Activated naive CD4-positive, alpha-beta T cell treated with anti-CD3 and anti-CD28 coated beads for 36 hours (primary cell): ENCODE results near the gene RIPPLY3. TPM values are rescaled to one million over a fixed set of nuclear protein-coding genes. Genes with fewer than 3 reads are reported as not detected.
"Not testable (repeated sequence)": the region's sequence is repeated elsewhere in the genome, so short reads cannot be mapped to it uniquely, and the experiment has no call there.

Experiments used
- CTCF ChIA-PET: fragments of 350-600 bp; sonication (Branson Sonifier 250); formaldehyde crosslinking; loops from one replicate; lab custom pipeline; 2021; ENCODE audit warnings: antibody characterized with exemption; lab: Charles Lee
- DNase-seq: peaks from one replicate; pipeline ENCODE4 v3.0.0-alpha.2; 2020
- H3K27ac Mint-ChIP-seq: one replicate; pipeline ENCODE4 v1.8.0; 2021; ENCODE audit warnings: mild to moderate bottlenecking, mixed read lengths
- H3K27me3 Mint-ChIP-seq: one replicate; pipeline ENCODE4 v1.8.0; 2021; ENCODE audit warnings: low read depth, mixed read lengths
- H3K36me3 Mint-ChIP-seq: one replicate; pipeline ENCODE4 v1.8.0; 2021; ENCODE audit warnings: low read depth, mixed read lengths
- H3K4me1 Mint-ChIP-seq: one replicate; pipeline ENCODE4 v1.8.0; 2021; ENCODE audit warnings: low read depth, mixed read lengths
- H3K4me3 Mint-ChIP-seq: one replicate; pipeline ENCODE4 v1.8.0; 2021; ENCODE audit warnings: mild to moderate bottlenecking, moderate library complexity, mixed read lengths
- H3K9me3 Mint-ChIP-seq: one replicate; pipeline ENCODE4 v1.8.0; 2021; ENCODE audit warnings: mixed read lengths
- intact Hi-C: fragments of 100-400 bp; cut with micrococcal nuclease; formaldehyde crosslinking; loops from one replicate; pipeline ENCODE4 v1.15.1; 2023
- total RNA-seq, 2 experiments: library from RNA; stranded (reverse); gene quantifications; one replicate each; pipeline ENCODE4 v1.2.3, GENCODE V29; 2021

Gene RIPPLY3
- total RNA-seq, 2 experiments from 2014 or later = 0.10 TPM; not detected in 1

DNA sequence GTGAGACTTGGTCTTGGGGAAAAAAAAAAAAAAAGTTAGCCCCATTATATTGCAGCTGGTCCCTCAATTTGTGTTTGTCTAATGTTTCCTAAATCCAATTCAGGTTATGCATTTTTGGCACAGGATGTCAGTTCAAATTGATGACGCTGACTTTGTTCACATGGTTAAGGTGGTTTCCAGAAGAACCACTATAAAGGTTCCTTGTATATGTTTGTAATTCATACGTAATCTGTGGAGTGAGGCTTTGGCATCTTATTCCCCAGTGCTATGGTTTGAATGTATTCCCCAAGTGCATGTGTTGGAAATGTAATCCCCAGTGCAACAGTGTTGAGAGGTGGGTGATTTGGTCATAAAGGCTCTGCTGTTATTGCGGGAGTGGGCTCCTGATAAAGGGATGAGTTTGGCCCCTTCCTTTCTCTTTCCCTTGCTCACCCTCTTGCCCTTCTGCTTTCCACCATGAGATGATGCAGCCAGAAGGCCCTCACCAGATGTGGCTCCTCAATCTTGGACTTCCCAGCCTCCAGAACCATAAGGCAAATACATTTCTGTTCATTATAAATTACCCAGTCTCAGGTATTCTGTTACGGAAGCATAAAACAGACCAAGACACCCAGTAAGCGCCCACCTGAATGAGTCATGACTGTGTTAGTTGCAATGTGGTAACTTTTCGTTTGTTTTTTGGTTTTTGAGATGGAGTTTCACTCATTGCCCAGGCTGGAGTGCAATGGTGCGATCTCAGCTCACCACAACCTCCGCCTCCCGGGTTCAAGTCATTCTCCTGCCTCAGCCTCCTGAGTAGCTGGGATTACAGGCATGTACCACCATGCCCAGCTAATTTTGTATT, 20.5 kb upstream of the RIPPLY3 start:
- DNase-seq = peak; percentile 41
- intact Hi-C loops = loop anchor here (1.0 to 10.0 kb wide), 5 partner anchors 9 to 579 kb away; partner anchors contain the start of genes HLCS and VPS26C
- Mint-ChIP-seq H3K4me3 (peak overlapping the region; percentile 39), H3K27me3 (peaks cover under 1% of the 10 kb centered on the region), H3K4me1 (peaks cover 39% of the 10 kb centered on the region), H3K27ac (peak overlapping the region; percentile 76), H3K36me3 (no peaks in the 10 kb centered on the region), H3K9me3 (no peaks in the 10 kb centered on the region)
- CTCF ChIA-PET = interaction anchor here (0.7 to 2.1 kb wide), 4 partner anchors 9 to 25 kb away, joined by 6 to 10 read pairs (median 10); partner anchors contain the start of gene HLCS

DNA sequence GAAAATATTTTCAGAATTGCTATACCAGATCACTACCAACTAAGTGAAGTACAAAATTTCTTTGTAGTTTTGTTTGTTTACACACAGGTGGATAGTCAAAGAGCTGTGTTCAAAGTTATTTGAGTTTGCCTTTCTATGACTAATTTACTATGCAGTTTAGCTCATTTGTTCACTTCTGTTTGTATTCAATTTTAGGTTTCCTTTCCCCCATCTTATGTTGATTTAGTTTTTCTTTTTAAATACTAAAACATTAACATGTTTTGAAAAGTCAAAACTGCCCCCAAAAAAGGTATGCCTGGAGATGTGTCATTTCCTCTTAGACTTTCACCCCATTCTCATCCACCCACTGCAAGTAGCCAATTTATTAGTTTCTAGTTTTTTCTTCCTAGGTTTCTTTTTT, 18.7 kb upstream of the RIPPLY3 start:
- Mint-ChIP-seq H3K4me1 (peaks cover 38% of the 10 kb centered on the region), H3K9me3 (no peaks in the 10 kb centered on the region), H3K36me3 (no peaks in the 10 kb centered on the region), H3K4me3 (no peak overlapping the region), H3K27ac (peak overlapping the region; percentile 46), H3K27me3 (no peaks in the 10 kb centered on the region)
- CTCF ChIA-PET = interaction anchor here (0.6 to 2.1 kb wide), 5 partner anchors 11 to 699 kb away, joined by 3 to 10 read pairs (median 10); partner anchors contain the start of genes HLCS and RIPPLY3
- DNase-seq = no peak
- intact Hi-C loops = loop anchor here (5.0 to 10.0 kb wide), 3 partner anchors 279 to 577 kb away; partner anchors contain the start of gene VPS26C

- H3K27me3 Mint-ChIP-seq = no peaks in the 10 kb centered on the region
These were observed 18.0 kb upstream of the RIPPLY3 start for GRCh38 chr21:36988536-36988935.

GRCh38 chr21:36989199-36989698, 17.3 kb upstream of the RIPPLY3 start:
- H3K27ac Mint-ChIP-seq = peak overlapping the region; percentile 61
- H3K9me3 Mint-ChIP-seq, H3K36me3 Mint-ChIP-seq, DNase-seq, H3K27me3 Mint-ChIP-seq: not testable (repeated sequence)
- intact Hi-C loops = loop anchor here (1.0 to 10.0 kb wide), 6 partner anchors 12 to 576 kb away; partner anchors contain the start of genes HLCS, PIGP, TTC3 and VPS26C
- peaks cover 38% of the 10 kb centered on the region for H3K4me1 Mint-ChIP-seq
- peak overlapping the region; percentile 74 for H3K4me3 Mint-ChIP-seq
- CTCF ChIA-PET = interaction anchor here (0.6 to 2.7 kb wide), 9 partner anchors 10 to 49 kb away, joined by 3 to 21 read pairs (median 3); no protein-coding TSS in a partner anchor

More at GRCh38 chr21:36988536-36988935, 18.0 kb upstream of the RIPPLY3 start:
- peaks cover 38% of the 10 kb centered on the region for H3K4me1 Mint-ChIP-seq
- intact Hi-C loops = loop anchor here (5.0 to 10.0 kb wide), 3 partner anchors 279 to 576 kb away; partner anchors contain the start of gene VPS26C
- no peaks in the 10 kb centered on the region for H3K36me3 Mint-ChIP-seq
- CTCF ChIA-PET = interaction anchor here (2.7 kb wide), 1 partner anchor 12 kb away, joined by 21 read pairs; no protein-coding TSS in a partner anchor
- no peak for DNase-seq
- no peak overlapping the region for H3K4me3 Mint-ChIP-seq
- no peaks in the 10 kb centered on the region for H3K9me3 Mint-ChIP-seq
- H3K27ac Mint-ChIP-seq = no peak overlapping the region

- CTCF ChIA-PET = interaction anchor here (0.6 to 2.7 kb wide), 14 partner anchors 11 to 97 kb away, joined by 3 to 21 read pairs (median 3); no protein-coding TSS in a partner anchor
- Mint-ChIP-seq H3K4me1 (peaks cover 38% of the 10 kb centered on the region), H3K4me3 (peak overlapping the region; percentile 80), H3K9me3 (no peaks in the 10 kb centered on the region), H3K27ac (peak overlapping the region; percentile 65), H3K27me3 (no peaks in the 10 kb centered on the region), H3K36me3 (no peaks in the 10 kb centered on the region)
- intact Hi-C loops = loop anchor here (1.0 to 10.0 kb wide), 8 partner anchors 13 to 834 kb away; partner anchors contain the start of genes DOP1B, HLCS, PIGP and TTC3
- DNase-seq = peak; percentile 89
These were observed 16.6 kb upstream of the RIPPLY3 start for GRCh38 chr21:36989699-36990507.

DNA sequence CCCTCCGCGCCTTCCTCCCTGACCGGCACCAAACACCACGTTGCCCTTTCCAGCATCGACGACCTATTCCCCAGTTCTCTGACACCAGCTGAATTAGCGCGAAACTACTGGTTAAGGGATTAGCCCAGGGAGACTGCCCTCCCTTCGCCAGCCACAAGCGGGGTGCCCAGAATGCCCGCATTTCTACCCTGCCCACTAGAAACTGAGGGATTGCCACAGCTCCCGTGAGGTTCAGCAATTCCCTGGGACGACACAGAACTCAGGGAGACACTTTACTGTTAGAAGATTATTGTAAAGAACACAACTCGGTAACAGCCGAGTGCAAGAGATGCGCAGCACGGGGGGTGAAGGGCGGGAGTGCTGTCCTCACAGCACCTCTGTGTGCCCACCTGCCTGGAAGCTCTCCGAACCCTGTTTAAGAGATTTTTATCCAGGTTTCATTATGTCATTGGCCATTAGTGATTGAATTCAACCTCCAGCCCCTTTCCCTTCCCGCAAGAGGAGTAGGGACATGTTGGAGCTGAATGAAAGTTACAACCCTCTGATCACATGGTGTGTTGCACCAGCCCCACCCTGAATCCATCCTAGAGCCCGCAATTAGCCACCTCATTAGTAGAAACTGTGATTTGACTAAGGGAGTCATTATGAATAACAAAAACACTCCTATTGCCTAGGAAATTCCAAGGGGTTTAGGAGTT, 15.8 kb upstream of the RIPPLY3 start:
- Mint-ChIP-seq H3K27me3 (no peaks in the 10 kb centered on the region), H3K27ac (peak overlapping the region; percentile 65), H3K36me3 (no peaks in the 10 kb centered on the region), H3K9me3 (no peaks in the 10 kb centered on the region), H3K4me1 (peaks cover 36% of the 10 kb centered on the region), H3K4me3 (peak overlapping the region; percentile 80)
- DNase-seq = no peak
- intact Hi-C loops = loop anchor here (1.0 kb wide), 2 partner anchors 51 to 834 kb away; partner anchors contain the start of gene DOP1B
- CTCF ChIA-PET = interaction anchor here (0.6 to 2.7 kb wide), 11 partner anchors 12 to 456 kb away, joined by 3 to 21 read pairs (median 4); no protein-coding TSS in a partner anchor

- no peak overlapping the region for H3K4me3 Mint-ChIP-seq
- H3K9me3 Mint-ChIP-seq = no peaks in the 10 kb centered on the region
- no peak overlapping the region for H3K27ac Mint-ChIP-seq
- CTCF ChIA-PET = interaction anchor here (1.1 to 2.0 kb wide), 2 partner anchors 18 to 30 kb away, joined by 3 to 4 read pairs; no protein-coding TSS in a partner anchor
- no peaks in the 10 kb centered on the region for H3K36me3 Mint-ChIP-seq
- H3K4me1 Mint-ChIP-seq = peaks cover 18% of the 10 kb centered on the region
- no peak for DNase-seq
- H3K27me3 Mint-ChIP-seq = no peaks in the 10 kb centered on the region
- intact Hi-C loops = no loop called here
These were observed 13.8 kb upstream of the RIPPLY3 start for GRCh38 chr21:36992671-36993070.

DNA sequence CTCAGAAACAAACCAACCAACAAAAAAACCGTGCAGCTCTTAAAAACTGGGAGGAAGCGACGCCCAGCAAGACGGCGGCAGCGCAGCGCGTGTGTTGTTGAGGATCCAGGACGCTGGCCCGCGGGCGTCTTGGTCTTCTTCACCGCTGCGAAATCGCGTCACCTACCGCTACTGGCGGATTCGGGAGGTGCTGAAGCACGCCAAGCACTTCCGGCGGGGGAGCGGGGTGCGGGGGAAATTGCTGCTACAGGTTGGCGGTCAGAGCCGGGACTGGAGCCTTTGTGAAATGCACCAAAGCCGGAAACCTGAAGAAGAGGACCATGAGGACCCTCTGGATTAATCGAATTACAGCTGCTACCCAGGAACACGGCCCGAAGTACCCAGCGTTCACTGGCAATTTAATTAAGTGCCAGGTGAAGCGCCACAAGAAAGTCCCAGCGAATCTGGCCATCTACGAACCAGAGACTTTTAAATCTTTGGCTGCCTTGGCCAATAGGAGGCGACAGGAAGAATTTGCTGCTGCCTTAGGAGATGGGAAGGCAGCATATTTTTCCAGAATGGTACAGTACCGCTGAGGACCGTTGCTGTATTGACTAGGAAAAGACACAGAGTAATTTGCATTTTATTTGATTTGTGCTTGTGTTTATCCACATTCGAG, 11.9 kb upstream of the RIPPLY3 start:
- CTCF ChIA-PET = interaction anchor here (2.0 to 2.7 kb wide), 2 partner anchors 15 to 16 kb away, joined by 4 to 6 read pairs; no protein-coding TSS in a partner anchor
- Mint-ChIP-seq H3K9me3 (no peaks in the 10 kb centered on the region), H3K36me3 (no peaks in the 10 kb centered on the region), H3K4me1 (peaks cover 4% of the 10 kb centered on the region), H3K27ac (no peak overlapping the region), H3K4me3 (peak overlapping the region; percentile 47), H3K27me3 (no peaks in the 10 kb centered on the region)
- intact Hi-C loops = no loop called here
- peak; percentile 67 for DNase-seq

GRCh38 chr21:36995285-36995684, 11.2 kb upstream of the RIPPLY3 start:
- intact Hi-C loops, H3K9me3 Mint-ChIP-seq, H3K4me1 Mint-ChIP-seq, DNase-seq, H3K27ac Mint-ChIP-seq, H3K36me3 Mint-ChIP-seq, H3K27me3 Mint-ChIP-seq, H3K4me3 Mint-ChIP-seq: not testable (repeated sequence)
- CTCF ChIA-PET = interaction anchor here (0.7 to 2.7 kb wide), 2 partner anchors 15 to 268 kb away, joined by 3 to 6 read pairs; no protein-coding TSS in a partner anchor

DNA sequence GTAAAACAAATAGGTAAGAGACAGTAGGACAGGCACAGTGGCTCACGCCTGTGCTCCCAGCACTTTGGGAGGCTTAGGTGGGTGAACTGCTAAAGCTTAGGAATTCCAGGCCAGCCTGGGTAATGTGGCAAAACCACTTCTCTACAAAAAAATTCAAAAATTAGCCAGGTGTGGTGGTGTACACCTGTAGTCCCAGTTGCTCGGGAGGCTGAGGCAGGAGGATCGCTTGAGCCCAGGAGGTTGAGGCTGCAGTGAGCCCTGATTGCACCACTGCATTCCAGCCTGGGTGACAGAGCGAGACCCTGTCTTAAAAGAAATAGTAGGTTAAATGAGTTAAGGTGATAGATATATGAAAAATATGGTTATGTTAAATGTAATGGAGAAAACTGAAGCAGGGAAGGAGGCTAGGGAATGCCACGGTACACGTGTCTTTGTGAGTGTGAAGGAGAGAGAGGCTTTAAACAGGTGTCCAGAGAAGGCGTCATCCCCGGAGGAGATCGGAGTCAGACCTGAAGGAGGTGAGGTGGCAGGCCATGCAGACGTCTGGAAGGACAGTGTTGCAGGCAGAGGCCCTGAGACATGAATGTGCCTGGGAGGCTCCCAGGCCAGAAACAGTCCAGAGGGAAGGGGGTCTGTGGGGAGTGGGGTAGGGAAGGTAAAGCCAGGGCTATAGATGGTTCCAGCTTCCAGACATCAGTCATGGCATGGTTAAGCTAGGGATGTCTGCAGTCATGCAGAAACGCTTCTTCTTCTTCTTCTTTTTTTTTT, 7.2 kb upstream of the RIPPLY3 start:
- H3K4me1 Mint-ChIP-seq = peaks cover 7% of the 10 kb centered on the region
- H3K27ac Mint-ChIP-seq = no peak overlapping the region
- intact Hi-C loops = no loop called here
- CTCF ChIA-PET = interaction anchor here (0.6 to 1.2 kb wide), 2 partner anchors 11 to 13 kb away, joined by 5 to 6 read pairs; no protein-coding TSS in a partner anchor
- no peaks in the 10 kb centered on the region for H3K36me3 Mint-ChIP-seq
- DNase-seq = no peak
- H3K4me3 Mint-ChIP-seq = no peak overlapping the region
- no peaks in the 10 kb centered on the region for H3K27me3 Mint-ChIP-seq
- no peaks in the 10 kb centered on the region for H3K9me3 Mint-ChIP-seq
